ENCODE measurements around the gene TIMP4. TPM values are rescaled to one million over a fixed set of nuclear protein-coding genes. Genes with fewer than 3 reads are reported as not detected.

The TIMP4 gene
- total and polyA plus RNA-seq, 10 donors, result 0.37 to 10.8 (median 2.1) TPM

DNA sequence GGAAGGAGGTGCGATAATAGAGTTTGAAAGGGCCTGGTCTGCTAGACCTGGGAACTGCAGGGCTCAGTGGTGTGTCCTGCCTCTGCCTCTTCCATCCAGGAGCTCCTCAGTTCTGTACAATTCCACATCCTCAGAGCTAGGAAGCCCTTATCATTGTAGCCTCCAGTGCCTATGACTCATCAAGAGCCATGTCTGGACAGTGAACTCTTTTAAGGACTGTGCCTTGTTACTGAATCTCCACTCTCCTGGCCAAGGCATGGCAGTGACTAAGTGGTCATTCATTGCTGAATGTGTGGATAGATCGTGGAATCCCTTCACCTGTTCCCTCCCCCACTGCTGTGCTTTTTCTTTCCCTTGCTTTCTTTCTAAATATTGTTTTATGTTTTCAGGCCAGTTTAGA, 2.9 kb downstream of the TIMP4 start:
- Histone ChIP-seq H3K36me3 (peaks cover 0 to 11% (median 0%) of the 10 kb centered on the region in 6 donors), H3K4me1 (peaks cover 0 to 19% (median 8%) of the 10 kb centered on the region in 6 donors), H3K27me3 (replicated peaks in 1 of 7) (peaks cover 0 to 26% (median 0%) of the 10 kb centered on the region in 7 donors), H3K27ac (no peak overlapping the region), H3K4me3 (no peak overlapping the region), H3K9me3 (no peaks in the 10 kb centered on the region)
- no peak for DNase-seq
- no peak for TF ChIP-seq POLR2AphosphoS5 (IDR thresholded peaks at IDR 0.05)
- intact Hi-C loops (cut with DNase I; ENCODE audit: low total_unique reads), result no loop called here
- WGBS, 5 donors, result 76 to 98% (median 91%) methylated on average over 2 of the region's 2 CpGs

DNA sequence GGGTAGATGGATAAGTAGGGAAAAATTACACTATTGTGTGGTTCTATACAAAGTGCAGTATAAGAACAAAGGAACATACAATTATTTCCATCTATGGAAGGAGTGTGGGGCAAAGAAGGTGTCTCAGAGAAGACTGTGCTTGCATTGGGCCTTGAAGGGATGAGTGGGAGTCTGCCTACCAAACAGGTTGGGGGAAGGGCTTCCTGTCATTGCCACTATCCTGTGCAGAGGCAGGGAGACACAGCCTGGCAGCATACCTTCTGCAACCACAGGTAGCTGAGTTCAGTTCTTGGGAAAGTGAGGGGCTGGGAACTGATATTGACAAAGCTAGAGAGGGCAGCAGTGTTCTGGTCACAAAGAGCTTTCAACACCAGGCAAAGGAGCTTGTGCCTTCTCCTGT, 3.4 kb downstream of the TIMP4 start:
- Histone ChIP-seq H3K36me3 (peaks cover 0 to 11% (median 0%) of the 10 kb centered on the region in 6 donors), H3K4me1 (peaks cover 0 to 19% (median 8%) of the 10 kb centered on the region in 6 donors), H3K4me3 (no peak overlapping the region), H3K27ac (no peak overlapping the region), H3K27me3 (replicated peaks in 1 of 7) (peaks cover 0 to 26% (median 0%) of the 10 kb centered on the region in 7 donors), H3K9me3 (no peaks in the 10 kb centered on the region)
- intact Hi-C loops (cut with DNase I; ENCODE audit: low total_unique reads), result no loop called here
- DNase-seq, result no peak
- TF ChIP-seq POLR2A (IDR thresholded peaks at IDR 0.05) (no peak), POLR2AphosphoS5 (IDR thresholded peaks at IDR 0.05) (no peak), CTCF (IDR thresholded peaks at IDR 0.05 in 8 of 11, conservative IDR thresholded peaks at IDR 0.05 in 3 of 11) (no peak)

DNA sequence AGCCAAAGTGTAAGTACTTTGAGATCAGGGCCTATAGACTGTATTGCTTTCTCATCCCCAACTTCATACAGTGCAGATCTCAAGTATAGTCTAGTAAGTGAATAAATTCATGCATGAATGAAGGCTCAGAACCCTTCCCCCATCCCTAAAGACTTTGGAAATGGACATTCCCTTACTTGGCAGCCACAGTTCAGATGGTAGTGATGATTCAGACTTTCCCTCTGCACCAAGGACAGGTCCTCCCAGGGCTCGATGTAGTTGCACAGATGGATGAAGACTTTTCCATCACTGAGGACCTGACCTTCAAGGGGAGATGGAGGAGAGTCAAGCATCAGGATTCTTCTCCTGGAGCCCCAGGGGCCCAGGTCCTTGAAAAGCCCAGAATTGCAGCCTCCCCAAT, 4.6 kb downstream of the TIMP4 start:
- H3K4me1 ChIP-seq, result peaks cover 0 to 14% (median 8%) of the 10 kb centered on the region in 6 donors
- TF ChIP-seq POLR2A (IDR thresholded peaks at IDR 0.05) (no peak), CTCF (IDR thresholded peaks at IDR 0.05 in 8 of 11, conservative IDR thresholded peaks at IDR 0.05 in 3 of 11) (no peak), POLR2AphosphoS5 (IDR thresholded peaks at IDR 0.05) (no peak)
- WGBS, 5 donors, result 50 to 87% (median 64%) methylated on average over 1 of the region's 1 CpG
- H3K36me3 ChIP-seq, result peaks cover 0 to 11% (median 0%) of the 10 kb centered on the region in 6 donors
- no peak overlapping the region for H3K27ac ChIP-seq
- no peaks in the 10 kb centered on the region for H3K9me3 ChIP-seq
- no peak for DNase-seq
- H3K27me3 ChIP-seq (replicated peaks in 1 of 7), result peaks cover 0 to 26% (median 0%) of the 10 kb centered on the region in 7 donors
- H3K4me3 ChIP-seq, result no peak overlapping the region
- intact Hi-C loops (cut with DNase I; ENCODE audit: low total_unique reads), result no loop called here

- TF ChIP-seq POLR2AphosphoS5 (IDR thresholded peaks at IDR 0.05) (no peak), CTCF (IDR thresholded peaks at IDR 0.05 in 8 of 11, conservative IDR thresholded peaks at IDR 0.05 in 3 of 11) (no peak)
- peaks cover 0 to 11% (median 0%) of the 10 kb centered on the region in 6 donors for H3K36me3 ChIP-seq
- intact Hi-C loops (cut with DNase I; ENCODE audit: low total_unique reads), result no loop called here
These were observed 8.6 kb downstream of the TIMP4 start for GRCh38 chr3:12150112-12150511.

GRCh38 chr3:12149029-12149428, 9.7 kb downstream of the TIMP4 start:
- peaks cover 0 to 11% (median 0%) of the 10 kb centered on the region in 6 donors for H3K36me3 ChIP-seq
- WGBS, 5 donors, result 59 to 86% (median 77%) methylated on average over 4 of the region's 4 CpGs
- intact Hi-C loops (cut with DNase I; ENCODE audit: low total_unique reads), result no loop called here
- no peak overlapping the region for H3K27ac ChIP-seq
- TF ChIP-seq POLR2A (IDR thresholded peaks at IDR 0.05) (no peak), POLR2AphosphoS5 (IDR thresholded peaks at IDR 0.05) (no peak), CTCF (IDR thresholded peaks at IDR 0.05 in 8 of 11, conservative IDR thresholded peaks at IDR 0.05 in 3 of 11) (no peak)
- H3K4me3 ChIP-seq, result no peak overlapping the region
- DNase-seq, result no peak
- H3K9me3 ChIP-seq, result no peaks in the 10 kb centered on the region
- H3K4me1 ChIP-seq, result peaks cover 0 to 9% (median 0%) of the 10 kb centered on the region in 6 donors
- H3K27me3 ChIP-seq (replicated peaks in 1 of 7), result peaks cover 0 to 6% (median 0%) of the 10 kb centered on the region in 7 donors

More at GRCh38 chr3:12150112-12150511, 8.6 kb downstream of the TIMP4 start:
- WGBS, 5 donors, result 77 to 87% (median 80%) methylated on average over 2 of the region's 2 CpGs
- no peak overlapping the region for H3K4me3 ChIP-seq
- no peaks in the 10 kb centered on the region for H3K9me3 ChIP-seq
- no peaks in the 10 kb centered on the region for H3K4me1 ChIP-seq
- no peak for DNase-seq
- no peak overlapping the region for H3K27ac ChIP-seq
- peaks cover 0 to 6% (median 0%) of the 10 kb centered on the region in 7 donors for H3K27me3 ChIP-seq (replicated peaks in 1 of 7)

Measured in spleen (tissue), 11 donors.